ENCODE data around the gene MYBPC1. TPM values are rescaled to one million over a fixed set of nuclear protein-coding genes. Genes with fewer than 3 reads are reported as not detected.

MYBPC1 gene
- total and polyA plus RNA-seq, 9 of the 15 experiments (the other 6 are each of a cell fraction or from before 2014, with no cell fraction given) = not detected

GRCh38 chr12:101619026-101619786 lies 24.4 kb downstream of the MYBPC1 start:
- in situ Hi-C loops (cut with MboI) = no loop called here

More at GRCh38 chr12:101619026-101619786, 24.4 kb downstream of the MYBPC1 start:
- H3K27me3 ChIP-seq (ENCODE audit: control insufficient read depth in 2 of 2, insufficient read depth in 2 of 2, low read length in 2 of 2) = peaks cover 0 to under 1% of the 10 kb centered on the region in 2 experiments; a peak in 1 of 5 replicates
- FAIRE-seq = no peak
- DNase-seq (ENCODE audit: extremely low read depth in 1 of 4, low spot score in 3 of 4) = no peak
- no peaks in the 10 kb centered on the region for H4K20me1 ChIP-seq (replicated peaks; ENCODE audit: control insufficient read depth, insufficient read depth, low read length)
- H3K9ac ChIP-seq (ENCODE audit: insufficient read depth in 1 of 2, low read depth in 2 of 2, low read length in 2 of 2) = no peak overlapping the region
- intact Hi-C loops (cut with micrococcal nuclease) = no loop called here
- H3K4me2 ChIP-seq (ENCODE audit: insufficient read depth, low read length) = no peak overlapping the region
- 15% methylated on average over 2 of the region's 2 CpGs for WGBS (ENCODE audit: insufficient coverage, low coverage, missing lambda C conversion rate)
- ATAC-seq = peak; percentile 48; the same call in 2 of the 3 replicates
- no peak overlapping the region for H3K27ac ChIP-seq (ENCODE audit: extremely low read depth, low read depth, low read length)
- no peak overlapping the region for H3K4me3 ChIP-seq
- CTCF ChIA-PET (ENCODE audit: low intra/inter-chr PET ratio) = interaction anchor here (0.5 kb wide), 1 partner anchor 220 kb away, joined by 3 read pairs; no protein-coding TSS in a partner anchor
- H3K4me1 ChIP-seq (replicated peaks in 1 of 2; ENCODE audit: control insufficient read depth in 2 of 2, insufficient read depth in 2 of 2, low read length in 2 of 2) = peaks cover 0 to 3% of the 10 kb centered on the region in 2 experiments; a peak in 1 of 5 replicates
- POLR2A ChIA-PET = interaction anchor here (0.6 to 1.0 kb wide), 3 partner anchors 12 to 54 kb away, joined by 3 read pairs; no protein-coding TSS in a partner anchor
- no peak overlapping the region for H2AFZ ChIP-seq (ENCODE audit: low read depth, low read length)
- H3K9me3 ChIP-seq (replicated peaks; ENCODE audit: control insufficient read depth, insufficient read depth, low read depth, low read length) = no peaks in the 10 kb centered on the region
- no TSS peak for BruUV-seq (replicated peaks)
- H3K79me2 ChIP-seq (ENCODE audit: control insufficient read depth, insufficient read depth, low read length) = no peaks in the 10 kb centered on the region
- H3K9me1 ChIP-seq (ENCODE audit: control insufficient read depth, insufficient read depth, low read length) = no peaks in the 10 kb centered on the region
- 0 out of 2 replicates have a peak, but pooled peaks have one; percentile 26 for TF ChIP-seq ZNF384 (IDR thresholded peaks at IDR 0.05; ENCODE audit: low read depth, low read length)
- peak; percentile 23; the same call in 1 of the 2 replicates for TF ChIP-seq PKNOX1 (IDR thresholded peaks at IDR 0.05)
- no peak for TF ChIP-seq KLF6 (CRISPR knock-in tag; IDR thresholded peaks at IDR 0.05; ENCODE audit: borderline replicate concordance)
- no peaks in the 10 kb centered on the region for H3K36me3 ChIP-seq (ENCODE audit: control insufficient read depth, insufficient read depth, low read length)

All from K562 (cell line).